K562 (cell line): Measurements from ENCODE around the gene CYB561A3. TPM values are rescaled to one million over a fixed set of nuclear protein-coding genes. Genes with fewer than 3 reads are reported as not detected.

ENCODE experiments used
- ARID3A ChIP-seq: IDR thresholded peaks from 2 replicates; pipeline ENCODE4 v1.6.1; 2012; ENCODE audit warnings: low read depth, low read length, improper control_type of control experiment, borderline replicate concordance
- ATF7 ChIP-seq: fragments of 450-650 bp; IDR thresholded peaks from 2 replicates; pipeline ENCODE4 v1.7.1; 2014; ENCODE audit warnings: mild to moderate bottlenecking, moderate library complexity
- BDP1 ChIP-seq: IDR thresholded peaks from 3 replicates; pipeline ENCODE4 v1.6.1; 2011; ENCODE audit not compliant: insufficient read length, insufficient read depth
- CTBP1 ChIP-seq: fragments of 450-650 bp; IDR thresholded peaks from 2 replicates; pipeline ENCODE4 v1.6.1; 2016; ENCODE audit warnings: borderline replicate concordance
- FOXK2 ChIP-seq, 2 experiments: fragments of 450-650 bp; IDR thresholded peaks in 1 of 2; conservative IDR thresholded peaks in 1 of 2; 2 replicates each; pipeline ENCODE4 v1.6.1; 2016; ENCODE audit warnings: low read depth in 2 of 2, mild to moderate bottlenecking in 1 of 2
- GATAD2B ChIP-seq: fragments of 450-650 bp; IDR thresholded peaks from 2 replicates; pipeline ENCODE4 v1.6.1; 2017; ENCODE audit warnings: mild to moderate bottlenecking, borderline replicate concordance
- KAT7 ChIP-seq: sonication (generic); formaldehyde crosslinking; IDR thresholded peaks from 2 replicates; pipeline ENCODE4 v1.8.0; 2022; ENCODE audit warnings: missing genetic modification reagents, mild to moderate bottlenecking, borderline replicate concordance
- NFIC ChIP-seq: fragments of 450-650 bp; IDR thresholded peaks from 2 replicates; pipeline ENCODE4 v1.6.1; 2017; ENCODE audit warnings: mild to moderate bottlenecking, inconsistent platforms
- NFIX ChIP-seq: fragments of 250-450 bp; sonication (Bioruptor Pico); IDR thresholded peaks from 2 replicates; pipeline ENCODE4 v1.4.0; 2020; ENCODE audit warnings: low read depth, mild to moderate bottlenecking, moderate library complexity
- NR2C1 ChIP-seq, 2 experiments: fragments of 450-650 bp; IDR thresholded peaks; 2 replicates each; pipeline ENCODE4 v1.6.1; 2017; ENCODE audit warnings: mild to moderate bottlenecking in 2 of 2, antibody characterized with exemption in 1 of 2, inconsistent platforms in 1 of 2, missing compliant biosample characterization in 1 of 2, missing genetic modification characterization in 1 of 2
- PYGO2 ChIP-seq: fragments of 450-650 bp; IDR thresholded peaks from 2 replicates; pipeline ENCODE4 v1.6.1; 2016; ENCODE audit warnings: mild to moderate bottlenecking, missing genetic modification characterization, moderate library complexity, missing compliant biosample characterization
- REST ChIP-seq, 2 experiments: fragments of 450-650 bp; formaldehyde crosslinking in 1 of 2; IDR thresholded peaks; 2 replicates each; pipeline versions ENCODE4 v1.4.0 to v1.6.1; 2014 to 2020; ENCODE audit warnings: mild to moderate bottlenecking in 2 of 2, borderline replicate concordance in 1 of 2, low read depth in 1 of 2
- SAFB2 ChIP-seq: fragments of 200-400 bp; formaldehyde crosslinking; IDR thresholded peaks from 2 replicates; pipeline ENCODE4 v1.6.1; 2018; ENCODE audit warnings: borderline replicate concordance, low read length, low read depth, moderate library complexity; ENCODE audit not compliant: severe bottlenecking
- ZNF174 ChIP-seq: fragments of 250-450 bp; sonication (Bioruptor Pico); IDR thresholded peaks from 2 replicates; pipeline ENCODE4 v1.4.0; 2020; ENCODE audit warnings: mild to moderate bottlenecking
- ZNF324 ChIP-seq: fragments of 250-450 bp; sonication (Bioruptor Pico); IDR thresholded peaks from 2 replicates; pipeline ENCODE4 v1.4.0; 2020; ENCODE audit warnings: mild to moderate bottlenecking
- ZNF449 ChIP-seq: fragments of 250-450 bp; sonication (Bioruptor Pico); IDR thresholded peaks from 2 replicates; pipeline ENCODE4 v1.8.0; 2022; ENCODE audit warnings: moderate library complexity, mild to moderate bottlenecking, inconsistent platforms
- ZNF830 ChIP-seq: fragments of 250-450 bp; sonication (Bioruptor Pico); IDR thresholded peaks from 2 replicates; pipeline ENCODE4 v1.5.0; 2021; ENCODE audit warnings: mild to moderate bottlenecking
- polyA plus RNA-seq, 8 experiments: library from polyadenylated mRNA; depleted of rRNA in 4 of 8; stranded (reverse) in 5 of 8; unstranded in 3 of 8; fragments of >200 nt; fragmentation: Nextera tagmentation in 2 of 8; fragmentation: Illumina TruSeq in 1 of 8; extraction: Ambion mirVana in 2 of 8; extraction: Trizol in 1 of 8; gene quantifications; 2 replicates each; pipeline versions ENCODE4 v1.2.1 to v1.2.3, GENCODE V29; 2011 to 2014; ENCODE audit warnings: inconsistent platforms in 1 of 8, missing spikeins in 1 of 8
- total RNA-seq, 7 experiments: library from RNA; depleted of rRNA in 6 of 7; stranded (reverse); fragments of >200 nt in 6 of 7; fragmentation: Illumina TruSeq in 2 of 7; extraction: Trizol in 2 of 7; gene quantifications; 2 replicates each; pipeline versions ENCODE4 v1.2.1 to v1.2.3, GENCODE V29; 2011 to 2021; ENCODE audit warnings: low replicate concordance in 1 of 7

The CYB561A3 gene
- total and polyA plus RNA-seq, 9 of the 15 experiments (the other 6 are each of a cell fraction or from before 2014, with no cell fraction given): 29.2 to 78.9 (median 37.9) TPM

GRCh38 chr11:61335355-61335710 is 26.3 kb downstream of the CYB561A3 start (continued):
- TF ChIP-seq ZNF449 (CRISPR knock-in tag) (no peak), FOXK2 (conservative IDR thresholded peaks at IDR 0.05 in 1 of 2, IDR thresholded peaks at IDR 0.05 in 1 of 2; ENCODE audit: low read depth in 2 of 2) (no peak), NR2C1 (IDR thresholded peaks at IDR 0.05) (no peak), NR2C1 (tag; IDR thresholded peaks at IDR 0.05) (0 out of 2 replicates have a peak, but pooled peaks have one; percentile 42), ZNF830 (no peak), ATF7 (no peak), ZNF324 (CRISPR knock-in tag) (no peak), ARID3A (no peak), GATAD2B (no peak), ZNF174 (CRISPR knock-in tag) (no peak), CTBP1 (peak; percentile 15; the same call in 1 of the 2 replicates), BDP1 (no peak), NFIX (CRISPR knock-in tag) (no peak), NFIC (peak; percentile 86), SAFB2 (no peak), PYGO2 (tag) (no peak), REST (IDR thresholded peaks at IDR 0.05; ENCODE audit: borderline replicate concordance) (no peak), REST (CRISPR knock-in tag; IDR thresholded peaks at IDR 0.05; ENCODE audit: low read depth) (no peak), KAT7 (no peak)
